A673 (cell line): ENCODE results near the gene RNPEPL1. TPM values are rescaled to one million over a fixed set of nuclear protein-coding genes. Genes with fewer than 3 reads are reported as not detected.

Source experiments
- BruUV-seq: library from RNA; stranded (reverse); fragments of 400-500 nt; replicated peaks from 2 replicates; lab custom pipeline; 2021; lab: Mats Ljungman, UMichigan
- CTCF ChIA-PET: fragments of 300-600 bp; sonication (Branson Sonifier 250); formaldehyde crosslinking; loops from one replicate; lab custom pipeline; 2022; ENCODE audit warnings: antibody characterized with exemption; lab: Charles Lee
- POLR2A ChIA-PET: fragments of 300-600 bp; sonication (Branson Sonifier 250); formaldehyde crosslinking; loops from one replicate; lab custom pipeline; 2022; ENCODE audit warnings: antibody characterized with exemption; ENCODE audit not compliant: low non-redundant PET; lab: Charles Lee
- DNase-seq: peaks from one replicate; pipeline ENCODE4 v3.0.0-alpha.2; 2015; ENCODE audit warnings: low spot score
- H3K27ac ChIP-seq: fragments of 200-600 bp; sonication (generic); 2 replicates; pipeline ENCODE4 v1.5.1; 2016; ENCODE audit warnings: mixed run types, low read depth, mild to moderate bottlenecking, mixed read lengths, antibody characterized with exemption, low read length; ENCODE audit not compliant: poor library complexity, severe bottlenecking
- H3K27me3 ChIP-seq: fragments of 200-600 bp; sonication (generic); replicated peaks from 2 replicates; pipeline ENCODE4 v1.6.1; 2017; ENCODE audit warnings: mixed run types, low read depth, mild to moderate bottlenecking, mixed read lengths, antibody characterized with exemption, low read length; ENCODE audit not compliant: insufficient read depth, poor library complexity
- H3K36me3 ChIP-seq: fragments of 200-600 bp; sonication (generic); 2 replicates; pipeline ENCODE4 v1.6.1; 2016; ENCODE audit warnings: mixed run types, mild to moderate bottlenecking, mixed read lengths, antibody characterized with exemption, low read length; ENCODE audit not compliant: insufficient read depth, poor library complexity, severe bottlenecking
- H3K4me1 ChIP-seq: fragments of 200-600 bp; sonication (generic); 2 replicates; pipeline ENCODE4 v1.6.1; 2017; ENCODE audit warnings: mixed run types, mild to moderate bottlenecking, mixed read lengths, antibody characterized with exemption, low read length; ENCODE audit not compliant: insufficient read depth, poor library complexity, severe bottlenecking
- H3K4me3 ChIP-seq: fragments of 200-600 bp; sonication (generic); 2 replicates; pipeline ENCODE4 v1.5.1; 2016; ENCODE audit warnings: low read depth, mixed run types, mild to moderate bottlenecking, mixed read lengths, low read length; ENCODE audit not compliant: poor library complexity, severe bottlenecking
- H3K9me3 ChIP-seq: fragments of 200-600 bp; sonication (generic); 2 replicates; pipeline ENCODE4 v1.6.1; 2016; ENCODE audit warnings: mixed run types, low read depth, mild to moderate bottlenecking, mixed read lengths, antibody characterized with exemption, low read length; ENCODE audit not compliant: poor library complexity, severe bottlenecking
- CTCF ChIP-seq: fragments of 300-800, 200-600 bp; sonication (generic); conservative IDR thresholded peaks from 2 replicates; pipeline ENCODE4 v1.5.1; 2017; ENCODE audit warnings: low read depth, mild to moderate bottlenecking, antibody characterized with exemption, low read length, moderate library complexity, mixed read lengths
- EZH2 ChIP-seq: fragments of 200-600 bp; sonication (generic); IDR thresholded peaks from 2 replicates; pipeline ENCODE4 v1.6.1; 2017; ENCODE audit warnings: borderline replicate concordance, low read depth, mild to moderate bottlenecking, mixed read lengths, antibody characterized with exemption, low read length; ENCODE audit not compliant: poor library complexity, severe bottlenecking
- intact Hi-C: fragments of 100-400 bp; cut with micrococcal nuclease; formaldehyde crosslinking; loops from one replicate; pipeline ENCODE4 v1.10.0; 2022; ENCODE audit not compliant: unreplicated experiment
- total RNA-seq: library from RNA; stranded (reverse); gene quantifications from 2 replicates; pipeline ENCODE4 v1.2.3, GENCODE V29; 2021

Gene RNPEPL1
- total RNA-seq, 1 experiment from 2014 or later: 26.5 TPM

- POLR2A ChIA-PET: no interaction called here
- DNase-seq: no peak
These were observed 7.0 kb downstream of the RNPEPL1 start for GRCh38 chr2:240575101-240575965.

GRCh38 chr2:240576036-240576435, 7.8 kb downstream of the RNPEPL1 start:
- ChIA-PET CTCF (no interaction called here), POLR2A (no interaction called here)
- intact Hi-C loops: no loop called here
- no peaks in the 10 kb centered on the region for H3K9me3 ChIP-seq
- no peaks in the 10 kb centered on the region for H3K4me1 ChIP-seq
- H3K36me3 ChIP-seq: peaks cover 11% of the 10 kb centered on the region
- BruUV-seq: no TSS peak
- no peak for TF ChIP-seq EZH2
- no peak for TF ChIP-seq CTCF
- no peak overlapping the region for H3K27ac ChIP-seq
- DNase-seq: no peak
- no peak overlapping the region for H3K4me3 ChIP-seq
- no peaks in the 10 kb centered on the region for H3K27me3 ChIP-seq

More at GRCh38 chr2:240575101-240575965, 7.0 kb downstream of the RNPEPL1 start:
- BruUV-seq: no TSS peak
- Histone ChIP-seq H3K27ac (no peak overlapping the region), H3K27me3 (no peaks in the 10 kb centered on the region), H3K4me1 (no peaks in the 10 kb centered on the region), H3K36me3 (peaks cover 8% of the 10 kb centered on the region), H3K4me3 (no peak overlapping the region), H3K9me3 (no peaks in the 10 kb centered on the region)
- no peak for TF ChIP-seq EZH2
- TF ChIP-seq CTCF: no peak
- intact Hi-C loops: no loop called here
- CTCF ChIA-PET: no interaction called here

- no peak for DNase-seq
- H3K36me3 ChIP-seq: peaks cover 15% of the 10 kb centered on the region
- H3K9me3 ChIP-seq: no peaks in the 10 kb centered on the region
- POLR2A ChIA-PET: no interaction called here
- no peak overlapping the region for H3K4me3 ChIP-seq
- CTCF ChIA-PET: no interaction called here
- H3K4me1 ChIP-seq: no peaks in the 10 kb centered on the region
- TF ChIP-seq CTCF (no peak), EZH2 (no peak)
- H3K27ac ChIP-seq: no peak overlapping the region
- no peaks in the 10 kb centered on the region for H3K27me3 ChIP-seq
- BruUV-seq: no TSS peak
- intact Hi-C loops: no loop called here
These were observed 8.3 kb downstream of the RNPEPL1 start for GRCh38 chr2:240576436-240577205.
